SJSA1 (cell line): Measurements from ENCODE around the gene BIRC2. TPM values are rescaled to one million over a fixed set of nuclear protein-coding genes. Genes with fewer than 3 reads are reported as not detected.
"Not testable (repeated sequence)": the region's sequence is repeated elsewhere in the genome, so short reads cannot be mapped to it uniquely, and the experiment has no call there.

Experiments
- DNase-seq, 2 experiments: peaks; one replicate each; pipeline ENCODE4 v3.0.0-alpha.2; 2015 to 2020; ENCODE audit warnings: low spot score in 2 of 2, low read depth in 1 of 2
- H3K27ac ChIP-seq: fragments of 250-450 bp; sonication (Bioruptor Pico); 2 replicates; pipeline ENCODE4 v1.5.1; 2020; ENCODE audit warnings: mild to moderate bottlenecking, moderate library complexity
- H3K27me3 ChIP-seq: fragments of 250-450 bp; sonication (Bioruptor Pico); replicated peaks from 2 replicates; pipeline ENCODE4 v1.5.1; 2020; ENCODE audit warnings: mild to moderate bottlenecking, moderate library complexity
- H3K36me3 ChIP-seq: fragments of 250-450 bp; sonication (Bioruptor Pico); 2 replicates; pipeline ENCODE4 v1.5.1; 2020; ENCODE audit warnings: mild to moderate bottlenecking
- H3K4me1 ChIP-seq: fragments of 250-450 bp; sonication (Bioruptor Pico); replicated peaks from 2 replicates; pipeline ENCODE4 v1.6.1; 2021; ENCODE audit warnings: mild to moderate bottlenecking
- H3K4me3 ChIP-seq: fragments of 250-450 bp; sonication (Bioruptor Pico); 2 replicates; pipeline ENCODE4 v1.5.1; 2020; ENCODE audit warnings: mild to moderate bottlenecking
- H3K9me3 ChIP-seq: fragments of 250-450 bp; sonication (Bioruptor Pico); replicated peaks from 2 replicates; pipeline ENCODE4 v1.5.1; 2020; ENCODE audit warnings: mild to moderate bottlenecking
- total RNA-seq: library from RNA; depleted of rRNA; stranded (reverse); fragments of >200 nt; shearing (Covaris generic); gene quantifications from 2 replicates; pipeline ENCODE4 v1.2.3, GENCODE V29; 2014

The BIRC2 gene
- total RNA-seq, 1 experiment from 2014 or later, result 68.7 TPM

DNA sequence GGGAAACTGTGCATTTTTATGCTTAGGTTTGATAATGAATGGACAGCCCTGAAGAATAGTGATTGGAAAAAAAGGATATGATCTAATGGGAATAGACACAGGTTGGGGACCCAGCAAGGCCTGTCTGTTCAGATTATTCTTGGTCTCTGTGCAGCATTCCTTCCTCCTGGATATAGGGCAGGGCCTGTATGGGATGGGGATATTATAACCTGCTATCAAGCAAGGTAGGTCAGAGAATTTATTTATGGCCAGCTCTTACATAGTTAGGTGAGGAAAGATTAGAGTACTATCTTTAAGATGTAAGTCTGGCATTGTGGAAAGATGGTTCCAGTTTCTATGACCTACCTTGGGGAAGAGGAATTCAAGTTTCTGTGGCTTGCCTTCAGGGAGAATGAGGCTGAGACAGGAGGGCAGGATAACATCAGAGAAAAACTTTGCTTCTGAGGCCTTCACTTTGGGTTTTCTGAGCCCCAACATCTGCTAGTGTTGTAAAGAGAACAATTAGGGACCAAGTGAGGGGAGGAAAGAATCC, 8.5 kb upstream of the BIRC2 start:
- no peaks in the 10 kb centered on the region for H3K36me3 ChIP-seq

DNA sequence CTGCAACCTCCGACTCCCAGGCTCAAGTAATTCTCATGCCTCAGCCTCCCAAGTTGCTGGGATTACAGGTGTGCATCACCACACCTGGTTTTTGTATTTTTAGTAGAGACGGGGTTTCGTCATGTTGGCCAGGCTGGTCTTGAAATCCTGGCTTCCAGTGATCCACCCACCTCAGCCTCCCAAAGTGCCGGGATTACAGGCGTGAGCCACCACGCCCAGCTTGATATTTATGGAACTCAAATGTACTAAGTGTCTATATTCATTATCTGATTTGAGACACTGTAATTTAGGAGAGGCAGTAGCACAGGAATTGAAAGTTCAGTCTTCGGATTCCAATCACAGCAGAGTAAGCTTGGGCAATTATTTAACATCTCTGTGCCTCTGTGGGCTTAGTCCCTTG, 5.7 kb upstream of the BIRC2 start:
- not testable (repeated sequence) for H3K36me3 ChIP-seq, DNase-seq, H3K27ac ChIP-seq, H3K27me3 ChIP-seq, H3K9me3 ChIP-seq, H3K4me3 ChIP-seq
- H3K4me1 ChIP-seq, result peaks cover 21% of the 10 kb centered on the region

More for the DNA sequence above, 8.5 kb upstream of the BIRC2 start:
- no peak overlapping the region for H3K4me3 ChIP-seq
- no peaks in the 10 kb centered on the region for H3K27me3 ChIP-seq
- no peak for DNase-seq
- no peak overlapping the region for H3K27ac ChIP-seq
- H3K4me1 ChIP-seq, result peaks cover 2% of the 10 kb centered on the region
- H3K9me3 ChIP-seq, result no peaks in the 10 kb centered on the region

DNA sequence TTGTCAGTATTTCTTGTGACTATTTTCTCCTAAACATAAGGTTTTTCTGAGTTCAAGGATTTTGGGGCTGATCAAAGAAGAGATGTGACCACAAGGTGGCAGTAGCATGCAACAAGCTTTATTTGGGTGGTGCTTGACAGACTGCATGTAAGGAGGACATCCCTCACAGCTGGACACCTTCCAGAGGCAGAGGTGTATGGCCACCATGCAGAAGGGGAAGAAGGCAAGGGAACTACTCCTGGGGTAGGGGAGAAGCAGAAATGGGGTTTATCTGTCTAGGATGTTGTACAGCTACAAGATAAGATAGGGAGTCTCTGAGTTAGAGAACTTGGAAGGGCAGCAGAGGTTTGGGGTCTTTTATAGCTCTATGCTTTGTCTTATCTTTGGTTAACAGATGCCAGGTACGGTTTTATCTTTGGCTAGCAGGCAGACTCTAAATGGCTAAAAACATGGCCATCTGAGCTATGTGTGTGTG, 5.1 kb upstream of the BIRC2 start:
- Histone ChIP-seq H3K4me3 (no peak overlapping the region), H3K27ac (no peak overlapping the region), H3K9me3 (no peaks in the 10 kb centered on the region), H3K4me1 (peaks cover 21% of the 10 kb centered on the region), H3K27me3 (no peaks in the 10 kb centered on the region), H3K36me3 (no peaks in the 10 kb centered on the region)
- peak; percentile 63 to 65 for DNase-seq

DNA sequence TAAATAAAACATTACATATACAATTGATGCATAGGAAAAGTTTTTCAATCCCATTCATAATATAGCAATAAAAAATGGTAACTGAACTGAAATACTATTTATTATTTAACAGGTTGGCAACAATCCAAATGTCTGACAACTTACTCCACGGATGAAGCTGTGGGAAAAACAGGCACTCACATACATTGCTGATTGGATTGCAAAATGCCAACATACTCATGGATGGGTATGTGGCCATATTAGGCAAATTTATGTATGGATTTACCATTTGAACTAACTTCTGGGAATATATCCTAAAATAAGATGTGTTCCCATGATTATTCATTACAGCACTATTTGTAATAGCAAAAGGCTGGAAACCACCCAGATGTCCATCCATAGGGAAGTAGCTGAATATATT, 3.2 kb upstream of the BIRC2 start:
- Histone ChIP-seq H3K4me1 (peaks cover 22% of the 10 kb centered on the region), H3K27ac (peak overlapping the region; percentile 99), H3K9me3 (no peaks in the 10 kb centered on the region), H3K27me3 (no peaks in the 10 kb centered on the region), H3K4me3 (no peak overlapping the region), H3K36me3 (no peaks in the 10 kb centered on the region)
- no peak for DNase-seq

DNA sequence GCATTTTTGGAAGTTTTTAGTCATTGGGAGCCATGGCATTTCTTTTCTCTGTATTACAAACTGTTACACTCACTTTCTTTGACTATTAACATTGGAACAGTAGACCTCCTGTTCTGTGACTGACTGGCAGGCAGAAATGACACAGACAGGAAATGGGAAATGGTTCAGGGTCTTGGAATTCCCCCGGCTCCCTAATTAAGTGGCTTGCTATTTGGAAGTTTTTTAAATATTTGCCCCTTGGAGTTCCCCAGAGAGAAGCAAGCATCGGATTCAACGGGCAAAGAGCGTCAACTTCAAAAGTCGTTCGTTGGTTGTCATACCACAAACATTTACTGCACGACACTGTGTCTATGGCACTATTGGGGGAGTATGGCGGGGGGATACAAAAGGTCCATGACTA, 1.1 kb upstream of the BIRC2 start:
- peak; percentile 72 to 84 for DNase-seq
- Histone ChIP-seq H3K36me3 (peaks cover 16% of the 10 kb centered on the region), H3K4me1 (peaks cover 26% of the 10 kb centered on the region), H3K9me3 (no peaks in the 10 kb centered on the region), H3K4me3 (peak overlapping the region; percentile 55), H3K27ac (peak overlapping the region; percentile 99), H3K27me3 (no peaks in the 10 kb centered on the region)

DNA sequence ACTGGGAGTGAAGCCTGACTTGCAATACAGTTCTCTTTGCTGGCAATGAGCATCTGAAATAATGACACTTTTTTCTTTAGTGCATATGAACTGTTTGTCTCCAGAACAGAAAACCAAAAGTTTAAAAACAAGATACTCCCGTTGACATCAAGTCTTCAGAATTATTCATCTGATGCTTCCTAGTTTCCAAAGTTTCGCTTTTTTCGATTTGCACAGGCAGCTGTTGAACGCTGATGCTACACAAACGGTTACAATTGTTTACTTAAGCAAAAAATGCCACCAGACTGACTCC, 612 bp upstream of the BIRC2 start:
- Histone ChIP-seq H3K27ac (peak overlapping the region; percentile 99), H3K4me3 (peak overlapping the region; percentile 55), H3K36me3 (peaks cover 20% of the 10 kb centered on the region), H3K27me3 (no peaks in the 10 kb centered on the region), H3K9me3 (no peaks in the 10 kb centered on the region), H3K4me1 (peaks cover 26% of the 10 kb centered on the region)
- no peak for DNase-seq

DNA sequence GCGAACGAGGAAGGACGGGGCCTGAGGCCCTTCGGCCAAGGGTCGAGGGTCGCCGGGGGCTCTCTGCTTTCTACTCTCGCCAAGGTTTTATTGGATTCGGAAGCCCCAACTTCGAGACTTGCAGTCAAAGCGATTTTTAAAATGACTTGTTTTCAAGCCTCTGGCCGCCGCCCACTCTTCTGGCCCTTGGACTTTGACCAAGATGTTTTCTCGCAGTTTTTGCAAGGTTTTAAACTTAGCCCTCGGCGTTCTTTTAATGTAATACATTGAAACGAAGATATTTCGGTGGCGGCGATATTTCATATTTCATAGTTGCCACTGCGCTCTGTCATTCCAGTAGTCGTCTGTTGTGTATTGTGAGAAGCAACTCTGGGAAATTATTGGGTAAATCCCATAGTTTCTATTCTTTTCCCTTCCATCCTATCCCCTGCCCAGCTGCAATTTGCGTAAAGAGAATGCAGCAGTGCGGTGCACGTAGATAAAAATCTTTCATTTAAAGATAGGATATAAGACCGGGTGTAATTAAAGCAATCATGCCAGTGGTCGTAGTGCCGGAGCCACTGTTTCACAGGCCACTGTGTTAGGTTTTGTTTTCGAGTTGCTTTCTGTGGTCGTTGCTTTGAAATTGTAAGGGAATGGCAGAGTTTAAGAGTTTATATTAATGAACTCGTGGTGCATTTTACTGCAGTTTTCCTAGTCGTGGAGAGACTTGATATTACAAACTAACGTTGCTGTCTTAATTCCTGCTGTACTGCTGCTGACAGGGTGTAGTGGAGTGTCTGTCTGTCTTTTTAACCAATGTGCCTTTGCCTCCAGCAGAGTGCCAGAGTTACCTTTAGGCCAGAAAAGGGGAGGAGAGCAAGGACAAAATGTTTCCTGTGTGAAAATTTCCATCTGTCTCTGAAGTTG, 702 bp downstream of the BIRC2 start:
- DNase-seq, result peak in 1 of 2 experiments; percentile 32

DNA sequence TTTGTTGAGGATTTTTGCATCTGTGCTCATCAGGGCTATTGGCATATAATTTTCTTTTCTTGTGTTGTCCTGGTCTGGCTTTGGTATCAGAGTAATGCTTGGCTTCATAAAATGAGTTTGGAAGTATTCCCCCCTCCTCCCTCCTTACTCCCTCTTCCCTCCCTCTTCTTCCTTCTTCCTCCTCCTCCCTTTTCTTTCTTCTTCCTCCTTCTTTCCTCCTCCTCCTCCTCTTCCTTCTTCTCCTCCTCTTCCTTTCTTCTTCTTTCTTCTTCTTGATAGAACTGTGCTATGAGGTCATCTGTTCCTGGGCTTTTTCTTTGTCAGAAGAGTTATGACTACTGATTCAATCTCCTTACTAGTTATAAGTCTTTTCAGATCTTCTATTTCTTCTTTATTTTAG, 10.1 kb downstream of the BIRC2 start:
- Histone ChIP-seq H3K9me3 (no peaks in the 10 kb centered on the region), H3K4me3 (no peak overlapping the region), H3K27ac (no peak overlapping the region), H3K4me1 (peaks cover 13% of the 10 kb centered on the region), H3K36me3 (peaks cover 39% of the 10 kb centered on the region), H3K27me3 (no peaks in the 10 kb centered on the region)
- no peak for DNase-seq

More for the DNA sequence above, 702 bp downstream of the BIRC2 start:
- Histone ChIP-seq H3K27ac (peak overlapping the region; percentile 99), H3K4me1 (peaks cover 26% of the 10 kb centered on the region), H3K36me3 (peaks cover 25% of the 10 kb centered on the region), H3K9me3 (no peaks in the 10 kb centered on the region), H3K27me3 (no peaks in the 10 kb centered on the region), H3K4me3 (peak overlapping the region; percentile 55)

DNA sequence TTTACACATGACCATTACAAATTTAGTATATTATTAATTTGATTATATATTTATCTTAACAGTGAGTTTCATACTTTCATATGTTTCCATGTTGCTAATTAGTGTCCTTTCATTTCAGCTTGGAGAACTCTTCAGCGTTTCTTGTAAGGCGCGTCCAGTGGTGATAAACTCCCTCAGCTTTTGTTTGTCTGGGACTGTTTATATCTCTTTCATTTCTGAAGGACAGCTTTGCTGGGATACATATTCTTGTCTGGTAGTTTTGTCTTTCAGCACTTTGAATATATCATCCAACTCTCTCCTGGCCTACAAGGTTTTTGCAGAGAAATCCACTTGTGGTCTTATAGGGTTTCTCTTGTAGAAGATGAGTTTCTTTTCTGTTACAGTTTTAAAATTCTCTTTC, 12.4 kb downstream of the BIRC2 start:
- H3K4me3 ChIP-seq, result no peak overlapping the region
- H3K9me3 ChIP-seq, result no peaks in the 10 kb centered on the region
- H3K27me3 ChIP-seq, result no peaks in the 10 kb centered on the region
- no peak for DNase-seq
- H3K27ac ChIP-seq, result no peak overlapping the region
- peaks cover 41% of the 10 kb centered on the region for H3K36me3 ChIP-seq
- peaks cover 13% of the 10 kb centered on the region for H3K4me1 ChIP-seq

DNA sequence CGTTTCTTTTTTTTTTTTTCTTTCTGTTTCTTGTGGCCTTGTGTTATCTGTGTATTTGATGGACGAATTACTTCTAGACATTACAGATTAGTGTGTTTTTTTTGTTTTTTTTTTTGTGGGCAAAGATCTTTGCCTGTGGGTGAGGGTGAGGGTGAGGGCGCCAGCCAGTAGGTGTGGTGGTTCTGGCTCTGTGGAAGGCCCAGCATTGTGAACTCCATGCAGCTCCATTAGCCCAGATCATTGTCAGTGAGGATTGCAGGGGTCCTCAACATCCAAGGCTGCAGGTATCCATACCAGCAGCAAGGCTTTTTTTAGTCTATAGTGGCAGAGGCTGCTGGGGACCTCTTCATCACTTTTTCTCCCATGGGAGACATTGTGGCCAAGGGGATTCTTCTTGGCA, 13.7 kb downstream of the BIRC2 start:
- H3K36me3 ChIP-seq, result peaks cover 45% of the 10 kb centered on the region
- H3K4me3 ChIP-seq, result no peak overlapping the region
- no peak overlapping the region for H3K27ac ChIP-seq
- DNase-seq, result no peak
- H3K4me1 ChIP-seq, result peaks cover 13% of the 10 kb centered on the region
- no peaks in the 10 kb centered on the region for H3K9me3 ChIP-seq
- H3K27me3 ChIP-seq, result no peaks in the 10 kb centered on the region

DNA sequence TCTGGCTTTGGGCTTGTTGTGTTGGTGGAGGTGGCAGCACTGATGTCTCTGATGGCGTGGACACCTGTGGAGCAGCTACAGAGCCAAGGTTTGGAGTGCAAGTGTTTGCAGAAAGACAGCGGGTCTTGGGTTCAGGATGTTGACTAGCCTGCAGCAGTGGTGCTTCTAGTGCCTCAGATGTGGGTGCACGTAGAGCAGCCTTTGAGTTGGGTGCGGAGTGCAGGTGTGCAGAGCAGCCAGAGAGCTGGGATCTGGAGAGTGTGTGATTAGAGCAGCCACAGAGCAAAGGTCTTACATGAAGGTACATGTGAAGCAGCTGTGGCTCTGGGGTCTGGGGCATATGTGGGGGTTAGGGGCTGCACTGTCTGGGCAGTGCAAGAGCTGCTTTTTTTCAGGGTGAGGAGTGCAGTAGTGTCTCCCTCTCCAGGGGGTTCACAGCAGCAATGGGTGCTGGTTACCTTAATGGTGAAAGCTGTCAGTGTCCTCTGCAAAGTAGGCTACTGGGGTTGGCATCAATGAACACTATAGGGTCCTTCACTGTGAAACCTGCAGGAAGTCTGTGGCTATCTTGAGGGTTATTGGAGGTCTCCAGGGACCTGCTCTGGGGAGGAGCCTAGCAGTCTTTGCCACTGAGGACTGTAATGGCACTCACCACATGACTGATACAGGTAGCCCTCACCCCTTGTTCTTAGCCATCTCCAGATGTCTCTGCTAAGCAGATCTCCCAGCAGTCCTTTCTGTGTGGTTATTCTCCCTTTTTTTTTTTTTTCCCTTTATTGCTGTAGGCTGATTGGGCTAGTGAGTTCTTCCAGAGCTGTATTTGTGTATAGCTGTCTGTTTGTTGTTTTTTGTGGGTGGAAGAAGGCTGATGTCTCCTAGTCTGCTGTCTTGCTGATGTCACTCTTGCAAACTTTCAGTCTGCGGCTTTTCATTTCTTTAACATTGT, 14.3 kb downstream of the BIRC2 start:
- Histone ChIP-seq H3K27me3 (no peaks in the 10 kb centered on the region), H3K4me3 (no peak overlapping the region), H3K27ac (no peak overlapping the region), H3K4me1 (peaks cover 13% of the 10 kb centered on the region), H3K36me3 (peaks cover 47% of the 10 kb centered on the region), H3K9me3 (no peaks in the 10 kb centered on the region)
- peak in 1 of 2 experiments; percentile 63 for DNase-seq

DNA sequence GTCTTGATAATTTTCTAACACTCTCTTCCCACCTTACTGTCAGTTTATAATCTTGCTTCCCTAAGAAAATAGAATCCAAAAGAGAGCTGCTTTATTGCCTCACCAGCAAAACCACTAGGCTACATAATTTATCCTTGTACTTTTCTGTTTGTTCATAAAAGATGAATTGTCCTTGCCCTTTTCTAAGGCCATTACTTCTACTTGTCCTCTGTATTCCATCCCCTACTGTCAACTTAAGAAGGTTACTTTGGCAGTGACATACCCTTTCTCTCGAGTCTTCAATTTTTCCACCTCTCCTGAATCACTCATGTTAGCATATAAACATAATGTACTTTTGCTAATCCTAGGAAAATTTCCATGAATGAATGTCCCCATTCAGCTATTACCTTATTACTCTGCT, 18.0 kb downstream of the BIRC2 start:
- Histone ChIP-seq H3K4me3 (no peak overlapping the region), H3K9me3 (no peaks in the 10 kb centered on the region), H3K36me3 (peaks cover 58% of the 10 kb centered on the region), H3K4me1 (peaks cover 13% of the 10 kb centered on the region), H3K27ac (no peak overlapping the region), H3K27me3 (no peaks in the 10 kb centered on the region)
- no peak for DNase-seq

DNA sequence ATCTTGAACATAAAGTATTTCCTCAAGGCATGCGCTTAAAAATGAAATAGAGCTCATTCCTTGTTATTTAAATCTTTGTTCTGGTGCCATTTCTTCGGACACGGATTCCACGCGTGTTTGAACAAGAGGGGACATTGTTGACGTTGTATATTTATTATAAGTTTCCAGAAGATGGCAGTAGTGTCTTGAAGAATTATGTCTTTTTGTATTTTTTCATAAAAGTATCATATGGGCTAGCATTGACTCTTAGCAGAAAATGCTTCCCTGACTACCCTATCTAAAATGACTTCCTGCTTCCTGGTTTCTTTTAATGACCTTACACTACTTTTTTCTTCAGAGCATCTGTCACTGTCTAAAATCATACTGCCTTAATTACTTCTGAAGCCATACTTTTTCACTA, 20.4 kb downstream of the BIRC2 start:
- Histone ChIP-seq H3K4me1 (no peaks in the 10 kb centered on the region), H3K9me3 (no peaks in the 10 kb centered on the region), H3K4me3 (no peak overlapping the region), H3K27ac (no peak overlapping the region), H3K36me3 (peaks cover 53% of the 10 kb centered on the region), H3K27me3 (no peaks in the 10 kb centered on the region)
- no peak for DNase-seq

DNA sequence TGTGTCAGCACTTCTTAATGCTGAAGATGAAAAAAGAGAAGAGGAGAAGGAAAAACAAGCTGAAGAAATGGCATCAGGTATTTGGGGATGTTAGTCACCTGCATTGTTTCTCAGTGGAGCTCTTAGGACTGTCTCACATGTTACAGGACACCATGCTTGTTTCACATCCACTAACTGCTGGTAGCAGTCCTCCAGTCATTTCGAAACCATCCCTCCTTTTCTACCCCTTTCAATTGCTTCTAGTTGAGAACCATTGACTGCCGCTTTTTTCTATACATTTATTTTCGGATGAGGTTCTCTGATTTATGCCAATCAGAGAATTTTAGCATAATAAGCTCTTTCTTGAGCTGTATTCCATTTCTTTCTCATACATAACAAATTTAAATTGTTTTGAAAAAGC, 21.5 kb downstream of the BIRC2 start:
- Histone ChIP-seq H3K36me3 (peaks cover 42% of the 10 kb centered on the region), H3K27me3 (no peaks in the 10 kb centered on the region), H3K9me3 (no peaks in the 10 kb centered on the region), H3K4me3 (no peak overlapping the region), H3K4me1 (no peaks in the 10 kb centered on the region), H3K27ac (no peak overlapping the region)
- no peak for DNase-seq
